ENCODE results near the gene GCN1.

The GCN1 gene

DNA sequence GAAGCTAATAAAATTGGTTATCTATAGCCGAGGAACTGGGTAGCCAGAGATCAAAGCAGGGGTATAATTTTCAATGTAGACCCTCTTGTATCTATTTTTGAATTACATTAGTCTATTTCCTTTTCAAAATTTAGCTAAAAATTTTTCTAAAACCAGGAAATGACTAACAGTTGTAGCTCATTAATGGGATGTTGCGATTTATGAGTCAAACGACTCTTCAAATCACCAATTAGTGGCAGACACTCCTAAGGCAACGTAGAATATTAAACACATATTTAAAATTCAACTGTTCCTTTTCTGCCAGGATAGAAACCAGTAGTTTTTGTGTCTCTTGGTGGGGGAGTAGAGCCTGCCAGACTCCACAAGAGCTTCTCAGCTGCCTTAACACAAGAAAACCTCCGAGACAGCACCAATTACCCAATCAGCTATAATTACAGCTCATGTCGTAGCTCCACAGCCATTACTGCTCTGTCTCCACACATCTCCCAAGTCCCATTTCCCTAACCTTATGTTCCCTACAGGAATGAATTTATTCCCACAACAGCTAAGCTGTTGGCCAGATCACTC, 26.9 kb downstream of the GCN1 start:
- peaks cover 9% of the 10 kb centered on the region; the same call in 1 of the 2 replicates for H3K36me3 ChIP-seq (ENCODE audit: insufficient read depth)

DNA sequence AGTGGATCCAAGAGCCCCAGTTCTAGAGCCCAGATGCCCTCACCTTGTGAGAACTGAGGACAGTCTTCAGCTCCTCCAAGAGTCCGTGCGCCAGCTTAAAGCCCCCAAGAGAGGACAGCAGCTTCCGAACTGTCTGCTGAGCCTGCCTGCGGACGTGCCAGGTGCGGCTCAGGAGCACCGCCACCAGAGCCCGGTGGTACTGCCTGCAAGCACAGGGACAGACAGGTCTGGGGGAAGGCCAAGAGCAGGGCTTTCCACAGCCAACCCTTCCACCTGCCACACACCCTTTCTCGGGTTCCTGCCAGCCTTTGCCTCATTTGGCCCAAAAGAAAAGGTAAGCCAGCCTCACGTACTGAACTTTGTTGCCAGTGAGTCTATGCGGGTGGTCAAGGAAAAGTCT, 30.2 kb downstream of the GCN1 start:
- no peak overlapping the region for H3K9ac ChIP-seq
- no peak overlapping the region for H3K27ac ChIP-seq
- H3K4me1 ChIP-seq (ENCODE audit: low read depth, poor library complexity, severe bottlenecking) = no peaks in the 10 kb centered on the region
- no peaks in the 10 kb centered on the region for H3K27me3 ChIP-seq (ENCODE audit: insufficient read depth, low read depth)
- TF ChIP-seq, protein P1, sequence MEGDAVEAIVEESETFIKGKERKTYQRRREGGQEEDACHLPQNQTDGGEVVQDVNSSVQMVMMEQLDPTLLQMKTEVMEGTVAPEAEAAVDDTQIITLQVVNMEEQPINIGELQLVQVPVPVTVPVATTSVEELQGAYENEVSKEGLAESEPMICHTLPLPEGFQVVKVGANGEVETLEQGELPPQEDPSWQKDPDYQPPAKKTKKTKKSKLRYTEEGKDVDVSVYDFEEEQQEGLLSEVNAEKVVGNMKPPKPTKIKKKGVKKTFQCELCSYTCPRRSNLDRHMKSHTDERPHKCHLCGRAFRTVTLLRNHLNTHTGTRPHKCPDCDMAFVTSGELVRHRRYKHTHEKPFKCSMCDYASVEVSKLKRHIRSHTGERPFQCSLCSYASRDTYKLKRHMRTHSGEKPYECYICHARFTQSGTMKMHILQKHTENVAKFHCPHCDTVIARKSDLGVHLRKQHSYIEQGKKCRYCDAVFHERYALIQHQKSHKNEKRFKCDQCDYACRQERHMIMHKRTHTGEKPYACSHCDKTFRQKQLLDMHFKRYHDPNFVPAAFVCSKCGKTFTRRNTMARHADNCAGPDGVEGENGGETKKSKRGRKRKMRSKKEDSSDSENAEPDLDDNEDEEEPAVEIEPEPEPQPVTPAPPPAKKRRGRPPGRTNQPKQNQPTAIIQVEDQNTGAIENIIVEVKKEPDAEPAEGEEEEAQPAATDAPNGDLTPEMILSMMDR (conservative IDR thresholded peaks at IDR 0.05; ENCODE audit: low read depth, low read length) = no peak
- 0 out of 2 replicates have a peak, but pooled peaks cover 5% of the 10 kb centered on the region for H3K36me3 ChIP-seq (ENCODE audit: insufficient read depth)
- H3K79me2 ChIP-seq (ENCODE audit: insufficient read depth, low read depth) = no peaks in the 10 kb centered on the region
- no peaks in the 10 kb centered on the region for H4K20me1 ChIP-seq (ENCODE audit: insufficient read depth)
- no peak overlapping the region for H2AFZ ChIP-seq (ENCODE audit: low read depth)
- H3K4me2 ChIP-seq = no peak overlapping the region
- no peak overlapping the region for H3K4me3 ChIP-seq (IDR thresholded peaks at IDR 0.05; ENCODE audit: insufficient read depth, low read depth, low read length)

More for the DNA sequence above, 26.9 kb downstream of the GCN1 start:
- TF ChIP-seq, protein P1 (conservative IDR thresholded peaks at IDR 0.05; ENCODE audit: low read depth, low read length) = no peak
- Histone ChIP-seq H3K4me1 (ENCODE audit: low read depth, poor library complexity, severe bottlenecking) (no peaks in the 10 kb centered on the region), H2AFZ (ENCODE audit: low read depth) (no peak overlapping the region), H3K4me3 (IDR thresholded peaks at IDR 0.05; ENCODE audit: insufficient read depth, low read depth, low read length) (no peak overlapping the region), H3K27me3 (ENCODE audit: insufficient read depth, low read depth) (no peaks in the 10 kb centered on the region), H4K20me1 (ENCODE audit: insufficient read depth) (no peaks in the 10 kb centered on the region), H3K79me2 (ENCODE audit: insufficient read depth, low read depth) (no peaks in the 10 kb centered on the region), H3K4me2 (no peak overlapping the region), H3K9ac (no peak overlapping the region), H3K27ac (no peak overlapping the region)

DNA sequence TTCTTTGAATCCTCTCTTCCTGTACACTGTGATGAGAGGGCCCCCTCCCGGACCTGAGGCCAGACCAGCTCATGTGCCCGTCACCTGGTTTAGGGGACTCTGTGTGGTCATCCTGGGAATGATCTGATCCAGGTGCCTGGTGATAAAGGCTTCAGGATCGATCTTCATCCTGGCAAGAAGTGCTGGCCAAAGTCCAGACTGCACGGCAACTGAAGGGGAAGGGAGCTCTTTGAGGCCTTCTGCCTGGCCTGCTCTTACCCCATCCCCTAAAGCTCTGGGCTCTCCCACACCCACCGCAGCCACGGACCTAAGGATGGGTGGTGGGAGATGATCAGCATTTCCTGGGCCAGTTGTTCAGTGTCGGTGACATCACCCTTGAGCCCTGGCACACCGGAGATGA, 31.8 kb downstream of the GCN1 start:
- Histone ChIP-seq H2AFZ (ENCODE audit: low read depth) (no peak overlapping the region), H3K36me3 (ENCODE audit: insufficient read depth) (no peaks in the 10 kb centered on the region), H3K4me2 (no peak overlapping the region), H3K79me2 (ENCODE audit: insufficient read depth, low read depth) (no peaks in the 10 kb centered on the region), H3K27ac (no peak overlapping the region), H3K4me3 (IDR thresholded peaks at IDR 0.05; ENCODE audit: insufficient read depth, low read depth, low read length) (no peak overlapping the region), H3K4me1 (ENCODE audit: low read depth, poor library complexity, severe bottlenecking) (no peaks in the 10 kb centered on the region), H3K27me3 (ENCODE audit: insufficient read depth, low read depth) (no peaks in the 10 kb centered on the region), H4K20me1 (ENCODE audit: insufficient read depth) (no peaks in the 10 kb centered on the region), H3K9ac (no peak overlapping the region)
- TF ChIP-seq, protein P1 (conservative IDR thresholded peaks at IDR 0.05; ENCODE audit: low read depth, low read length) = no peak

DNA sequence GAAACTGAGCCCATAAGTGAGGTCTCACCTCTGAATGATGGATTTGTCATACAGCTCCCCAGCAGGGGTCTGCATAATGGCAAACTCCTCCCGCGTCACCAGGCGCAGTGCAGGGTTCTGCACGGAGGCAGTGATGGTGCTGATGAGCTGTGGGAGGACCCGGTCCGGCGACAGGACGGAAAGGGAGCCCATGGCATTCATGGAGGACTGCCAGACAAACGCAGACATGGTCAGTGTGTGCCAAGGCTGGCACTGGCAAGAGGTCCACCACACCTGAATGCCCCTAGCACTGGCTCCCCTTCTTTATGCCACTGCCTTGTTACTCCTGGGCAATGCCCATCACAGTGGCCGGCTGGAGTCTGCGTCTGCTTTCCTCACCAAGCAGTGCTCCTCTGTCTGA, 32.7 kb downstream of the GCN1 start:
- Histone ChIP-seq H2AFZ (ENCODE audit: low read depth) (no peak overlapping the region), H3K9ac (no peak overlapping the region), H3K4me1 (ENCODE audit: low read depth, poor library complexity, severe bottlenecking) (no peaks in the 10 kb centered on the region), H3K79me2 (ENCODE audit: insufficient read depth, low read depth) (no peaks in the 10 kb centered on the region), H3K27ac (no peak overlapping the region), H3K27me3 (ENCODE audit: insufficient read depth, low read depth) (no peaks in the 10 kb centered on the region), H3K36me3 (ENCODE audit: insufficient read depth) (no peaks in the 10 kb centered on the region), H3K4me2 (no peak overlapping the region), H4K20me1 (ENCODE audit: insufficient read depth) (no peaks in the 10 kb centered on the region), H3K4me3 (IDR thresholded peaks at IDR 0.05; ENCODE audit: insufficient read depth, low read depth, low read length) (no peak overlapping the region)
- TF ChIP-seq, protein P1 (conservative IDR thresholded peaks at IDR 0.05; ENCODE audit: low read depth, low read length) = no peak

Measured in KMS-11 (cell line).